Esophagus muscularis mucosa (tissue), 4 donors: Measurements from ENCODE around the gene CIDEB. TPM values are rescaled to one million over a fixed set of nuclear protein-coding genes. Genes with fewer than 3 reads are reported as not detected.

Experiments
- DNase-seq: peaks from one replicate; pipeline ENCODE4 v3.0.0-alpha.2; 2017; ENCODE audit errors: extremely low spot score
- H3K27ac ChIP-seq, 4 donors: fragments of 200-600 bp; sonication (generic); replicated peaks in 1 of 4; 1 replicate in 3 of 4; 2 replicates in 1 of 4; pipeline ENCODE4 v1.5.1; 2016 to 2019; ENCODE audit warnings: mild to moderate bottlenecking in 1 of 4
- H3K27me3 ChIP-seq, 4 donors: fragments of 200-600 bp; sonication (generic); one replicate each; pipeline versions ENCODE4 v1.5.1 to v1.6.0; 2016 to 2019
- H3K36me3 ChIP-seq, 4 donors: fragments of 200-600 bp; sonication (generic); one replicate each; pipeline ENCODE4 v1.5.1; 2016 to 2019
- H3K4me1 ChIP-seq, 4 donors: fragments of 200-600 bp; sonication (generic); one replicate each; pipeline ENCODE4 v1.5.1; 2016 to 2019
- H3K4me3 ChIP-seq, 4 donors: fragments of 200-600 bp; sonication (generic); 1 replicate in 2 of 4; 2 replicates in 2 of 4; pipeline ENCODE4 v1.5.1; 2016 to 2019; ENCODE audit warnings: mild to moderate bottlenecking in 4 of 4, moderate library complexity in 1 of 4
- H3K9me3 ChIP-seq, 4 donors: fragments of 200-600 bp; sonication (generic); 1 replicate in 3 of 4; 2 replicates in 1 of 4; pipeline ENCODE4 v1.5.1; 2016 to 2019
- EP300 ChIP-seq: sonication (generic); formaldehyde crosslinking; IDR thresholded peaks from one replicate; pipeline ENCODE4 v1.6.1; 2017; ENCODE audit warnings: antibody characterized with exemption
- POLR2A ChIP-seq: fragments of 450-650 bp; IDR thresholded peaks from one replicate; pipeline ENCODE4 v1.6.1; 2017; ENCODE audit warnings: antibody characterized with exemption, moderate library complexity, mild to moderate bottlenecking, low read depth
- POLR2AphosphoS5 ChIP-seq, 2 donors: sonication (generic); formaldehyde crosslinking; IDR thresholded peaks; one replicate each; pipeline ENCODE4 v1.6.1; 2017; ENCODE audit warnings: antibody characterized with exemption in 2 of 2
- WGBS: methylation state at CpG from one replicate; pipeline ENCODE4 v1.1.5; 2018; 5-methylcytosine and 5-hydroxymethylcytosine counted together
- intact Hi-C: fragments of 100-400 bp; cut with DNase I; formaldehyde crosslinking; loops from one replicate; pipeline ENCODE4 v1.15.1; 2023
- total RNA-seq, 4 donors: library from RNA; depleted of rRNA; stranded (reverse); fragments of >200 nt; gene quantifications; one replicate each; pipeline versions ENCODE4 v1.1.0 to v1.2.1, GENCODE V29; 2016
- TF ChIP-seq, protein P1 (sequence below), 3 experiments: fragments of 200-600 bp in 2 of 3; fragments of 450-650 bp in 1 of 3; sonication (generic) in 2 of 3; IDR thresholded peaks; one replicate each; pipeline ENCODE4 v1.5.1; 2017 to 2019; ENCODE audit warnings: antibody characterized with exemption in 3 of 3, mild to moderate bottlenecking in 2 of 3, moderate library complexity in 1 of 3

CIDEB gene
- total RNA-seq, 4 donors from 2014 or later = 6.6 to 12.5 (median 8.1) TPM

DNA sequence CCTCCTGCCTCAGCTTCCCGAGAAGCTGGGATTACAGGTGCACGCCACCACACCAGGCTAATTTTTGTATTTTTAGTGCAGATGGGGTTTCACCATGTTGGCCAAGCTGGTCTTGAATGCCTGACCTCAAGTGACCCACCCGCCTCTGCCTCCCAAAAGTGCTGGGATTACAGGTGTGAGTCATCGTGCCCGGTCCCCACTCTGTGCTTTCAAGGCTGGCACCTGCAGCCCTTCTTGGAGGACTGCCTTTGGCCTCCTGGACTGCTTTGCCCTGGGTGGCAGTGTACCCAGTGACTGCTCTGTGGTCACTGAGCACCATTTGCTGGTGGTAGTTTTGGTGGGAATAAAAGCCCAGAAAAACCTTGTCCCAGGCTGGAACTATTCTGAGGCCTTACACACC lies 20.8 kb downstream of the CIDEB start:
- Histone ChIP-seq H3K36me3 (peaks cover 12 to 29% (median 27%) of the 10 kb centered on the region in 4 donors), H3K9me3 (no peaks in the 10 kb centered on the region), H3K4me1 (no peaks in the 10 kb centered on the region), H3K4me3 (no peak overlapping the region), H3K27me3 (no peaks in the 10 kb centered on the region), H3K27ac (no peak overlapping the region)
- no peak for TF ChIP-seq EP300
- TF ChIP-seq, protein P1, sequence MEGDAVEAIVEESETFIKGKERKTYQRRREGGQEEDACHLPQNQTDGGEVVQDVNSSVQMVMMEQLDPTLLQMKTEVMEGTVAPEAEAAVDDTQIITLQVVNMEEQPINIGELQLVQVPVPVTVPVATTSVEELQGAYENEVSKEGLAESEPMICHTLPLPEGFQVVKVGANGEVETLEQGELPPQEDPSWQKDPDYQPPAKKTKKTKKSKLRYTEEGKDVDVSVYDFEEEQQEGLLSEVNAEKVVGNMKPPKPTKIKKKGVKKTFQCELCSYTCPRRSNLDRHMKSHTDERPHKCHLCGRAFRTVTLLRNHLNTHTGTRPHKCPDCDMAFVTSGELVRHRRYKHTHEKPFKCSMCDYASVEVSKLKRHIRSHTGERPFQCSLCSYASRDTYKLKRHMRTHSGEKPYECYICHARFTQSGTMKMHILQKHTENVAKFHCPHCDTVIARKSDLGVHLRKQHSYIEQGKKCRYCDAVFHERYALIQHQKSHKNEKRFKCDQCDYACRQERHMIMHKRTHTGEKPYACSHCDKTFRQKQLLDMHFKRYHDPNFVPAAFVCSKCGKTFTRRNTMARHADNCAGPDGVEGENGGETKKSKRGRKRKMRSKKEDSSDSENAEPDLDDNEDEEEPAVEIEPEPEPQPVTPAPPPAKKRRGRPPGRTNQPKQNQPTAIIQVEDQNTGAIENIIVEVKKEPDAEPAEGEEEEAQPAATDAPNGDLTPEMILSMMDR (IDR thresholded peaks at IDR 0.05) = no peak
- no peak for TF ChIP-seq POLR2AphosphoS5 (IDR thresholded peaks at IDR 0.05)
- TF ChIP-seq POLR2A = no peak
- WGBS = 96% methylated on average over 5 of the region's 5 CpGs
- intact Hi-C loops = no loop called here
- DNase-seq = no peak

DNA sequence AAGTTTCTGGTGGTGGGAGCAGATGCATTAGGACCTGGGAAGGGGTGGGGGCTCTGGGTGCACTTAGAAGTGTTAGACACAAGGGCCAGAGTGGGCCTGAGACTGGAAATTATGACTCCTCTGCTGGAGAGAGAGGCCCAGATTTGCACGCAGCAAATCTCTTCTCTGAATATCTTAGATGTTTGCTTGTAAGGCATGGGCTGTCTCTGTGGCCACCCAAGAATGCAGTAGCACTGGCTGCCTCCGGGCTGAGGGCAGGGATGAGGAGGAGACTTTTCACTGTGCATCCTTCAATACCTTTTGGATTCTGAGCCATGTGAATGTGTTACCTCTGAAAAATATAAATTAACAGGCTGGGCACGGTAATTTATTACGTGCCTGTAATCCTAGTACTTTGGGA lies 22.4 kb downstream of the CIDEB start:
- no peak overlapping the region for H3K4me3 ChIP-seq
- no peak for DNase-seq
- no peaks in the 10 kb centered on the region for H3K9me3 ChIP-seq
- intact Hi-C loops = no loop called here
- H3K27ac ChIP-seq = no peak overlapping the region
- H3K27me3 ChIP-seq = no peaks in the 10 kb centered on the region
- peaks cover 7 to 12% (median 10%) of the 10 kb centered on the region in 4 donors for H3K36me3 ChIP-seq
- WGBS = 82% methylated on average over 4 of the region's 4 CpGs
- H3K4me1 ChIP-seq = peaks cover 0 to 2% (median 0%) of the 10 kb centered on the region in 4 donors
- no peak for TF ChIP-seq POLR2A
- no peak for TF ChIP-seq EP300
- TF ChIP-seq, protein P1 (IDR thresholded peaks at IDR 0.05) = no peak
- TF ChIP-seq POLR2AphosphoS5 (IDR thresholded peaks at IDR 0.05) = no peak

DNA sequence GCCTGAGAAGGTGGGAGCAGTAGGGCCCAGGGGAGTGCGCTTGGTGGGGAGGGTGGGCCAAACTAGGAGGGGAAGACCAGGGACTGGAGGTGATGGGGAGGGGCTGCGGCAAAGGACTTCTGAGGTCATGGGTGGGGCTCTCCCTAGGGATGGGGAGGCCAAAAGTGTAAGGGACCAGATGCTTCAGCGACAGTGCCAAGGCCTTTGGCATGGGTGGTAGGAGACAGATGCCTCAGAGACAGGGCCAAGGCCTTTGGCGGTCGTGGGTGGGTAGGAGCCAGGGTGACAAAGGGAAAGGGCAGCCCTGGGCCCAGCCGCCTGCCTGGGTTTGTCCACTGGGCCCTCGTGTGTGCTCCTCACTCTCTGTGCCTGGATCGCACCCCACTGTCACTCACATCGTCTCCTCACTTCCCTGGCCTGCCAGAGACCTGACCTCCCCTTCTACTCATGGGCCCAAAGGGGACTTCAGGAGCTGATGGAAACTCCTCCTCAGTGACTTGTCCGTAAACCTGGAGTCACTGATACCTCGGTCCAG lies 23.2 kb downstream of the CIDEB start:
- Histone ChIP-seq H3K4me1 (peaks cover 0 to 6% (median 0%) of the 10 kb centered on the region in 4 donors), H3K4me3 (no peak overlapping the region), H3K27me3 (no peaks in the 10 kb centered on the region), H3K27ac (no peak overlapping the region), H3K9me3 (no peaks in the 10 kb centered on the region), H3K36me3 (peaks cover 0 to 5% (median 2%) of the 10 kb centered on the region in 4 donors)
- WGBS = 78% methylated on average over 10 of the region's 11 CpGs
- intact Hi-C loops = no loop called here
- DNase-seq = no peak
- TF ChIP-seq, protein P1 (IDR thresholded peaks at IDR 0.05) = no peak
- TF ChIP-seq POLR2AphosphoS5 (IDR thresholded peaks at IDR 0.05) = no peak
- TF ChIP-seq POLR2A = no peak
- TF ChIP-seq EP300 = no peak

DNA sequence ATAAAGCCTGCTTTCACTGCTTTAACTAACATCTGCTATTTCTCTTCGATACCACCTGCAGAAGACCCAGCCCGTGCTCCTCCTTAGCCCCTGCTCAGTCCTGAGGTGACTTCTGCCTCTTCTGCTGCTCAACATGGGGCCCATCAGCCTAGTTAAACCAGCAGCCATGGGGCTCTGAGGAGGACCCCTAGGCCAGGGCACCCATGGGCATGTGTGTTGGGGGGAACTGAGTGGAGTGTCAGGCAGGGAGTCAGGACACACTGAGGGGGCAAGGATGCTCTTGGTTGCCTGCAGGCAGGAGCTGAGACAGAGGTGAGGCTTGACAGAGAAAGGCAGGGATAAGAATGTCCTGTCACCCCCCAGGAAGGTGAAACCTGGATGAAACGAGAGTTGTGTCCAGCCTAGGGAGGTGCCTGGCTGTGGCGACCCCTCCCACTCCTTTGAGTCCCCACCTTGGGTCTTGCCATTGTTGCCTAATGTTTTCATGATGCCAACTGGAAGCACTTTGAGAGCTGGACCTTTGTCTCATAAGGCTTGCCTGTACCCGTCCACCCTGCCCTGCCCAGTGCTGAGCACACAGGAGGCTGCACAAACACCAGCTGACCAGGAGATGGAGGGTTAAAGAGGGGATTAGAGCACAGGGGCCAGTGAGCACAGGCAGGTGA lies 23.8 kb downstream of the CIDEB start:
- H3K27me3 ChIP-seq = no peaks in the 10 kb centered on the region
- TF ChIP-seq POLR2A (no peak), EP300 (no peak), POLR2AphosphoS5 (IDR thresholded peaks at IDR 0.05) (no peak)
- TF ChIP-seq, protein P1 (IDR thresholded peaks at IDR 0.05) = no peak
- no peak overlapping the region for H3K27ac ChIP-seq
- no peaks in the 10 kb centered on the region for H3K9me3 ChIP-seq
- intact Hi-C loops = no loop called here
- WGBS = 83% methylated on average over 5 of the region's 5 CpGs
- peaks cover 0 to 6% (median 0%) of the 10 kb centered on the region in 4 donors for H3K4me1 ChIP-seq
- no peaks in the 10 kb centered on the region for H3K36me3 ChIP-seq
- H3K4me3 ChIP-seq = no peak overlapping the region
- no peak for DNase-seq
